ENCODE measurements around the gene HOMER2.
"Not testable (repeated sequence)": the region's sequence is repeated elsewhere in the genome, so short reads cannot be mapped to it uniquely, and the experiment has no call there.

The HOMER2 gene

GRCh38 chr15:82893473-82893872 is 59.0 kb downstream of the HOMER2 start:
- not testable (repeated sequence) for DNase-seq

- DNase-seq: no peak
Measured at GRCh38 chr15:82892573-82892972, 59.9 kb downstream of the HOMER2 start.

GRCh38 chr15:82890995-82891390 is 61.5 kb downstream of the HOMER2 start:
- DNase-seq: no peak

- DNase-seq: no peak
Measured at GRCh38 chr15:82890338-82890994, 62.1 kb downstream of the HOMER2 start.

GRCh38 chr15:82882273-82882928 is 70.1 kb downstream of the HOMER2 start:
- no peak for DNase-seq

GRCh38 chr15:82881747-82882146 is 70.8 kb downstream of the HOMER2 start:
- DNase-seq: no peak

GRCh38 chr15:82880704-82881103 is 71.8 kb downstream of the HOMER2 start:
- no peak for DNase-seq

GRCh38 chr15:82878325-82878724 is 74.2 kb downstream of the HOMER2 start:
- DNase-seq: no peak

GRCh38 chr15:82877825-82878224 is 74.7 kb downstream of the HOMER2 start:
- DNase-seq: no peak

- DNase-seq: no peak
Measured at GRCh38 chr15:82875411-82876003, 77.0 kb downstream of the HOMER2 start.

- DNase-seq: no peak
Measured at GRCh38 chr15:82874961-82875360, 77.6 kb downstream of the HOMER2 start.

- no peak for DNase-seq
Measured at GRCh38 chr15:82874267-82874666, 78.3 kb downstream of the HOMER2 start.

GRCh38 chr15:82873000-82873680 is 79.4 kb downstream of the HOMER2 start:
- no peak for DNase-seq

- DNase-seq: no peak
Measured at GRCh38 chr15:82871832-82872484, 80.6 kb downstream of the HOMER2 start.

GRCh38 chr15:82871358-82871757 is 81.2 kb downstream of the HOMER2 start:
- no peak for DNase-seq

GRCh38 chr15:82870727-82871320 is 81.7 kb downstream of the HOMER2 start:
- no peak for DNase-seq

GRCh38 chr15:82865981-82866380 is 86.5 kb downstream of the HOMER2 start:
- DNase-seq: not testable (repeated sequence)

GRCh38 chr15:82865581-82865980 is 86.9 kb downstream of the HOMER2 start:
- DNase-seq: not testable (repeated sequence)

GRCh38 chr15:82864967-82865366 is 87.6 kb downstream of the HOMER2 start:
- no peak for DNase-seq

- no peak for DNase-seq
Measured at GRCh38 chr15:82862886-82863285, 89.6 kb downstream of the HOMER2 start.

- DNase-seq: no peak
Measured at GRCh38 chr15:82858932-82859331, 93.6 kb downstream of the HOMER2 start.

GRCh38 chr15:82856397-82857170 is 95.9 kb downstream of the HOMER2 start:
- DNase-seq: no peak
